IMR-90 (cell line): ENCODE data around the gene TBX1. TPM values are rescaled to one million over a fixed set of nuclear protein-coding genes. Genes with fewer than 3 reads are reported as not detected.

Experiments used
- ATAC-seq: fragments of 200-7000 bp; cut with Tn5 transposase; 2 replicates; pipeline ENCODE4 v1.9.1; 2020; ENCODE audit warnings: low read depth, mild to moderate bottlenecking, moderate library complexity
- BruUV-seq: library from RNA; stranded (reverse); fragments of 400-500 nt; replicated peaks from 2 replicates; lab custom pipeline; 2021; lab: Mats Ljungman, UMichigan
- CTCF ChIA-PET: fragments of 300-600 bp; formaldehyde crosslinking; extraction: SDS; loops from one replicate; lab custom pipeline; 2021; ENCODE audit warnings: antibody characterized with exemption; lab: Yijun Ruan, JAX
- POLR2A ChIA-PET: fragments of 300-600 bp; sonication (Branson Sonifier 250); formaldehyde crosslinking; loops from one replicate; lab custom pipeline; 2022; ENCODE audit warnings: antibody characterized with exemption; ENCODE audit not compliant: unreplicated experiment; lab: Charles Lee
- DNase-seq: peaks from one replicate; pipeline ENCODE4 v3.0.0; 2013
- H2AFZ ChIP-seq: replicated peaks from 2 replicates; pipeline ENCODE3; 2013; ENCODE audit warnings: low read length, mild to moderate bottlenecking; ENCODE audit not compliant: poor library complexity
- H2AK5ac ChIP-seq: 2 replicates; pipeline ENCODE4 v1.6.1; 2013; ENCODE audit warnings: low read depth, low read length, inconsistent platforms
- H2AK9ac ChIP-seq: replicated peaks from 2 replicates; pipeline ENCODE3; 2013; ENCODE audit warnings: mild to moderate bottlenecking, low read depth, low read length, moderate library complexity; ENCODE audit not compliant: poor library complexity
- H2BK120ac ChIP-seq: 2 replicates; pipeline ENCODE4 v1.6.1; 2013; ENCODE audit warnings: low read depth, low read length, inconsistent platforms
- H2BK15ac ChIP-seq: 3 replicates; pipeline ENCODE4 v1.6.1; 2013; ENCODE audit warnings: low read depth, low read length, inconsistent platforms
- H2BK20ac ChIP-seq: 2 replicates; pipeline ENCODE4 v1.6.1; 2013; ENCODE audit warnings: low read depth, mild to moderate bottlenecking, inconsistent platforms, low read length, moderate library complexity
- H2BK5ac ChIP-seq: 2 replicates; pipeline ENCODE4 v1.6.1; 2013; ENCODE audit warnings: mild to moderate bottlenecking, low read depth, low read length, inconsistent platforms; ENCODE audit not compliant: poor library complexity, severe bottlenecking
- H3K14ac ChIP-seq: replicated peaks from 2 replicates; pipeline ENCODE4 v1.6.1; 2013; ENCODE audit warnings: low read depth, low read length, inconsistent platforms
- H3K18ac ChIP-seq: 2 replicates; pipeline ENCODE4 v1.6.1; 2013; ENCODE audit warnings: low read depth, low read length, control low read depth
- H3K23ac ChIP-seq: 2 replicates; pipeline ENCODE4 v1.6.1; 2013; ENCODE audit warnings: low read depth, low read length, inconsistent platforms
- H3K27ac ChIP-seq: 2 replicates; pipeline ENCODE4 v1.5.1; 2013; ENCODE audit warnings: mild to moderate bottlenecking, control low read depth, low read length; ENCODE audit not compliant: insufficient read depth
- H3K27me3 ChIP-seq: 2 replicates; pipeline ENCODE4 v1.6.1; 2013; ENCODE audit warnings: low read length; ENCODE audit not compliant: control insufficient read depth, insufficient read depth
- H3K36me3 ChIP-seq: 2 replicates; pipeline ENCODE4 v1.6.1; 2013; ENCODE audit warnings: low read length, mixed read lengths; ENCODE audit not compliant: control insufficient read depth, insufficient read depth
- H3K4ac ChIP-seq: 2 replicates; pipeline ENCODE4 v1.6.1; 2013; ENCODE audit warnings: low read depth, low read length, inconsistent platforms
- H3K4me1 ChIP-seq: 2 replicates; pipeline ENCODE4 v1.6.1; 2013; ENCODE audit warnings: low read length, mixed read lengths; ENCODE audit not compliant: control insufficient read depth, insufficient read depth
- H3K4me2 ChIP-seq: 2 replicates; pipeline ENCODE4 v1.6.1; 2013; ENCODE audit warnings: low read depth, mild to moderate bottlenecking, control low read depth, low read length, moderate library complexity
- H3K4me3 ChIP-seq: 2 replicates; pipeline ENCODE4 v1.5.1; 2013; ENCODE audit warnings: low read depth, mild to moderate bottlenecking, control low read depth, low read length, moderate library complexity; ENCODE audit not compliant: insufficient read depth
- H3K56ac ChIP-seq: 2 replicates; pipeline ENCODE4 v1.6.1; 2013; ENCODE audit warnings: low read length, inconsistent platforms; ENCODE audit not compliant: insufficient read depth; ENCODE audit errors: extremely low read depth
- H3K79me1 ChIP-seq, 2 experiments: 2 replicates each; pipeline ENCODE4 v1.6.1; 2013; ENCODE audit warnings: low read length in 2 of 2, inconsistent platforms in 1 of 2, low read depth in 1 of 2
- H3K9ac ChIP-seq: 2 replicates; pipeline ENCODE4 v1.6.1; 2013; ENCODE audit warnings: low read depth, low read length, control low read depth
- H3K9me1 ChIP-seq: 2 replicates; pipeline ENCODE4 v1.6.1; 2013; ENCODE audit warnings: low read length, inconsistent platforms; ENCODE audit not compliant: insufficient read depth
- H3K9me3 ChIP-seq: 2 replicates; pipeline ENCODE4 v1.6.1; 2013; ENCODE audit warnings: low read length; ENCODE audit not compliant: control insufficient read depth, insufficient read depth
- H4K20me1 ChIP-seq: 2 replicates; pipeline ENCODE4 v1.6.1; 2013; ENCODE audit warnings: low read length, inconsistent platforms; ENCODE audit not compliant: insufficient read depth
- H4K5ac ChIP-seq: 2 replicates; pipeline ENCODE4 v1.6.1; 2013; ENCODE audit warnings: mild to moderate bottlenecking, low read depth, low read length, control low read depth
- H4K8ac ChIP-seq, 2 experiments: 2 replicates each; pipeline ENCODE4 v1.6.1; 2013; ENCODE audit warnings: low read depth in 2 of 2, low read length in 2 of 2, control low read depth in 1 of 2, inconsistent platforms in 1 of 2
- H4K91ac ChIP-seq: 2 replicates; pipeline ENCODE4 v1.6.1; 2013; ENCODE audit warnings: low read depth, low read length, inconsistent platforms; ENCODE audit not compliant: insufficient read depth
- CEBPB ChIP-seq: IDR thresholded peaks from 2 replicates; pipeline ENCODE4 v1.6.1; 2012; ENCODE audit warnings: low read depth, low read length, improper control_type of control experiment
- CHD1 ChIP-seq: IDR thresholded peaks from 2 replicates; pipeline ENCODE4 v1.6.1; 2012; ENCODE audit warnings: low read depth, low read length, improper control_type of control experiment
- NFE2L2 ChIP-seq: fragments of 150-350 bp; IDR thresholded peaks from 2 replicates; pipeline ENCODE4 v1.6.1; 2016; ENCODE audit warnings: low read depth, mild to moderate bottlenecking, low read length
- RCOR1 ChIP-seq: IDR thresholded peaks from 2 replicates; pipeline ENCODE4 v1.6.1; 2012; ENCODE audit warnings: mild to moderate bottlenecking, low read length, improper control_type of control experiment; ENCODE audit not compliant: insufficient replicate concordance
- RFX5 ChIP-seq: IDR thresholded peaks from 2 replicates; pipeline ENCODE4 v1.8.0; 2012; ENCODE audit warnings: low read depth, mild to moderate bottlenecking, low read length, moderate library complexity
- SMC3 ChIP-seq: fragments of 150-350 bp; IDR thresholded peaks from 2 replicates; pipeline ENCODE4 v1.6.1; 2016; ENCODE audit warnings: low read depth, mild to moderate bottlenecking, antibody characterized with exemption, low read length, moderate library complexity
- WGBS, 2 experiments: methylation state at CpG; one replicate each; pipeline versions ENCODE4 v1.1.5 to v1.1.7; 2013; ENCODE audit warnings: missing lambda C conversion rate in 2 of 2; ENCODE audit not compliant: insufficient read length in 1 of 2; ENCODE audit errors: extremely low coverage in 2 of 2; 5-methylcytosine and 5-hydroxymethylcytosine counted together
- dilution Hi-C: fragments of 300-500 bp; cut with HindIII; formaldehyde crosslinking; loops from one replicate; pipeline ENCODE4 v1.14.3; 2018; ENCODE audit warnings: low sequenced_read_pairs; ENCODE audit not compliant: unreplicated experiment
- in situ Hi-C: fragments of 300-500 bp; cut with MboI; formaldehyde crosslinking; loops from 3 replicates; pipeline ENCODE4 v1.14.3; 2019; ENCODE audit warnings: low sequenced_read_pairs, inconsistent platforms, mixed read lengths
- intact Hi-C: fragments of 100-400 bp; cut with micrococcal nuclease; formaldehyde crosslinking; loops from 2 replicates; pipeline ENCODE4 v1.10.0; 2022
- polyA plus RNA-seq, 3 experiments: library from polyadenylated mRNA; depleted of rRNA; stranded (reverse); fragments of >200 nt; gene quantifications; 2 replicates each; pipeline ENCODE4 v1.2.3, GENCODE V29; 2012; ENCODE audit warnings: low replicate concordance in 1 of 3
- total RNA-seq: library from RNA; depleted of rRNA; stranded (reverse); fragments of >200 nt; gene quantifications from 2 replicates; pipeline ENCODE4 v1.2.3, GENCODE V29; 2012

TBX1 gene
- total and polyA plus RNA-seq, 2 of the 4 experiments (the other 2 are of a cell fraction), result 0.03 TPM; not detected in 1

DNA sequence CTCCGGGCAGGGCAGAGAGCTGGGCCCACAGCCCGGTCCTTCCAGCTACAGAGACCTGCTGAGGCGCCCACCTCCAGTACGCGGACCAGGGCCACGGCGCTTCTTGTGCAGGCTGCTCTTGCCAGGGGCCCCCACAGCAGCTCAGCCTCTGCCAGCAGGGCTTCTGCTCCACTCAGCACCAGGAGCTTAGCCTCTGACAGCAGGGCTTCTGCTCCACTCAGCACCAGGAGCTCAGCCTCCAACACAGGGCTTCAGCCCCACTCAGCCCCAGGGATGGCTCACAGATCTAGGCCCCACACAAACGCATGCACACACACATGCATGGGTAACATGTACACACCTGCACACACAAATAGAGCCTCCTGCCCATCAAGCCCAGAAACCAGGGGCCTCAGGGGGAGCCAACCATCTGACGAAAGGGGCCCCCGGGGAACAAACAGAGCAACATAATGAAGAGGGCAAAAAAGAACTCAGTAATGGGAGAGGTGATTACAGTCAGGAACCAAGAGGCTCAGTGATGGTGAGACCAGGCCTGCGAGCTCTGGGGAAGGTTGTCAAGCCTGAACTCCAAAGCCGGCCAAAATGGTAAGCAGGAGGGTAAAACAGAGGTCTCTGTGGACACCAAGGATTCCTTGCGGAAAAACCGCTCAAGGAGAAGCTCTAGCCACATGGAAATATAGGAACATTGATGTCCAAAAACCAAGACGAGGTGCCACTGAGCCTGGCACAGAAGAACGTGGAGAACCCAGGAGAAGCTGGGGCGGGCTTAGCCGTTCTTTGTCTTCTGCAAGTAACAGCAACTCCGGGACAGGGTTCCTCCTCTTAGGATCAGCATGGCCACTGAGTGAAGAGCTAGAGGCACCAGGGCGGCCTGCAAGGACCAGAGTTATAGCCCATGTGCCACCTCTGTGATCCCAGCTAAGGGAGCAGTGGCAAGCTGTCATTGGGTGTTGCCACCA, 47.6 kb downstream of the TBX1 start:
- Histone ChIP-seq H3K14ac (no peak overlapping the region), H2AK9ac (peak overlapping the region; percentile 37), H2BK5ac (no peak overlapping the region), H4K20me1 (0 out of 2 replicates have a peak, but pooled peaks cover 5% of the 10 kb centered on the region), H3K79me1 (no peaks in the 10 kb centered on the region), H3K56ac (no peak overlapping the region), H3K4me3 (no peak overlapping the region), H2BK20ac (no peak overlapping the region), H3K27me3 (no peaks in the 10 kb centered on the region), H3K9me1 (peaks cover 7% of the 10 kb centered on the region; the same call in 1 of the 2 replicates), H3K4me2 (no peak overlapping the region), H3K9ac (no peak overlapping the region), H4K91ac (no peak overlapping the region), H3K4ac (no peak overlapping the region), H4K5ac (no peak overlapping the region), H2AK5ac (no peak overlapping the region), H3K27ac (no peak overlapping the region), H3K9me3 (no peaks in the 10 kb centered on the region), H4K8ac (no peak overlapping the region), H3K4me1 (peaks cover 14% of the 10 kb centered on the region), H3K36me3 (no peaks in the 10 kb centered on the region), H3K18ac (no peak overlapping the region), H2AFZ (no peak overlapping the region), H3K23ac (no peak overlapping the region), H2BK120ac (no peak overlapping the region), H2BK15ac (no peak overlapping the region)
- no TSS peak for BruUV-seq
- intact Hi-C loops (no loop called here), dilution Hi-C loops (no loop called here), in situ Hi-C loops (no loop called here)
- DNase-seq (no peak), ATAC-seq (no peak)
- POLR2A ChIA-PET, result no interaction called here
- WGBS, 2 experiments, result 93% methylated on average over 7 of the region's 20 CpGs; no CpG with 5 or more reads in 1 of the 2 experiments
- TF ChIP-seq CEBPB (no peak), RCOR1 (no peak), SMC3 (no peak), RFX5 (no peak), NFE2L2 (no peak), CHD1 (no peak)
- CTCF ChIA-PET, result no interaction called here
